Limb (tissue), 2 donors: ENCODE measurements around the gene FAM219A.

ENCODE experiments used
- DNase-seq, 2 donors: peaks; one replicate each; pipeline ENCODE4 v3.0.0-alpha.2; 2016; ENCODE audit errors: extremely low spot score in 2 of 2

The FAM219A gene

GRCh38 chr9:34458013-34458958, at the start of gene FAM219A, which contains the start of gene DNAI1:
TSS of gene FAM219A (minus strand) at chr9:34458570. CDS start at chr9:34458263, 307 bp downstream.
TSS of gene DNAI1 (plus strand) at chr9:34458805. CDS start at chr9:34459006, 201 bp downstream.
- peak; percentile 98 to 100 for DNase-seq

- DNase-seq: no peak
Observed at GRCh38 chr9:34507966-34508365, 49.6 kb upstream of the FAM219A start.

GRCh38 chr9:34507556-34507955, 49.2 kb upstream of the FAM219A start:
- DNase-seq: no peak

GRCh38 chr9:34506623-34507022, 48.3 kb upstream of the FAM219A start:
- no peak for DNase-seq

GRCh38 chr9:34505370-34506120, 47.2 kb upstream of the FAM219A start:
- no peak for DNase-seq

- DNase-seq: no peak
Observed at GRCh38 chr9:34503406-34503805, 45.0 kb upstream of the FAM219A start.

- DNase-seq: no peak
Observed at GRCh38 chr9:34502891-34503290, 44.5 kb upstream of the FAM219A start.

- DNase-seq: no peak
Observed at GRCh38 chr9:34502471-34502870, 44.1 kb upstream of the FAM219A start.

GRCh38 chr9:34501889-34502425, 43.6 kb upstream of the FAM219A start:
- DNase-seq: peak; percentile 59 to 78

GRCh38 chr9:34501372-34501771, 43.0 kb upstream of the FAM219A start:
- no peak for DNase-seq

- peak; percentile 43 to 80 for DNase-seq
Observed at GRCh38 chr9:34500623-34501267, 42.4 kb upstream of the FAM219A start.

GRCh38 chr9:34499076-34499475, 40.7 kb upstream of the FAM219A start:
- DNase-seq: no peak

GRCh38 chr9:34498553-34498952, 40.2 kb upstream of the FAM219A start:
- DNase-seq: no peak

- no peak for DNase-seq
Observed at GRCh38 chr9:34496149-34496712, 37.9 kb upstream of the FAM219A start.

GRCh38 chr9:34493972-34494535, 35.7 kb upstream of the FAM219A start:
- peak; percentile 27 to 70 for DNase-seq

- no peak for DNase-seq
Observed at GRCh38 chr9:34492051-34492450, 33.7 kb upstream of the FAM219A start.

- no peak for DNase-seq
Observed at GRCh38 chr9:34491596-34491995, 33.2 kb upstream of the FAM219A start.

GRCh38 chr9:34490760-34491159, 32.4 kb upstream of the FAM219A start:
- DNase-seq: no peak

- no peak for DNase-seq
Observed at GRCh38 chr9:34490360-34490759, 32.0 kb upstream of the FAM219A start.

GRCh38 chr9:34486572-34486971, 28.2 kb upstream of the FAM219A start:
- DNase-seq: no peak

GRCh38 chr9:34485822-34486221, 27.5 kb upstream of the FAM219A start:
- DNase-seq: no peak
